HG02759 (cell line): Measurements from ENCODE around the gene TMEM38A.
"Not testable (repeated sequence)": the region's sequence is repeated elsewhere in the genome, so short reads cannot be mapped to it uniquely, and the experiment has no call there.

Experiments
- ATAC-seq: cut with Tn5 transposase; IDR thresholded peaks from one replicate; pipeline ENCODE4 v1.9.1; 2021; ENCODE audit warnings: mild to moderate bottlenecking, moderate library complexity; ENCODE audit not compliant: unreplicated experiment

TMEM38A gene

GRCh38 chr19:16673839-16674238 lies 12.9 kb downstream of the TMEM38A start:
- ATAC-seq = not testable (repeated sequence)

GRCh38 chr19:16676101-16676798 lies 15.3 kb downstream of the TMEM38A start:
- no peak for ATAC-seq

GRCh38 chr19:16677055-16677454 lies 16.1 kb downstream of the TMEM38A start:
- no peak for ATAC-seq

GRCh38 chr19:16678498-16678897 lies 17.6 kb downstream of the TMEM38A start:
- no peak for ATAC-seq

DNA sequence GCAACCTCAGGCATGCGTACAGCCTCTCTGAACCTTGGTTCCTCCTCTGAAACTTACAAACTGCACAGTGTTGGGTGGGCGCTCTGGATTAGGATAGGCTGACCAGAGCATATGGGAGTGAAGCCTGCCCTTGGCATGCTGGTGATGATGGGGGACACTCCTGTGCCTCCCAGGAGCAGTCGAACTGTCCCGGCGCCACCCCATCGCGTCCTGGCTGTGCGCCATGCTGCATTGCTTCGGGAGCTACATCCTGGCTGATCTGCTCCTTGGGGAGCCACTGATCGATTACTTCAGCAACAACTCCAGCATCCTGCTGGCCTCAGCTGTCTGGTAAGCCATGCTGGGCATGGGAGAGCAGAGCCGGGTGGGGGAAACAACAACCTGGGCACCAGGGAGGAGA lies 18.9 kb downstream of the TMEM38A start:
- no peak for ATAC-seq

- no peak for ATAC-seq
Observed at GRCh38 chr19:16682539-16682938, 21.6 kb downstream of the TMEM38A start.

DNA sequence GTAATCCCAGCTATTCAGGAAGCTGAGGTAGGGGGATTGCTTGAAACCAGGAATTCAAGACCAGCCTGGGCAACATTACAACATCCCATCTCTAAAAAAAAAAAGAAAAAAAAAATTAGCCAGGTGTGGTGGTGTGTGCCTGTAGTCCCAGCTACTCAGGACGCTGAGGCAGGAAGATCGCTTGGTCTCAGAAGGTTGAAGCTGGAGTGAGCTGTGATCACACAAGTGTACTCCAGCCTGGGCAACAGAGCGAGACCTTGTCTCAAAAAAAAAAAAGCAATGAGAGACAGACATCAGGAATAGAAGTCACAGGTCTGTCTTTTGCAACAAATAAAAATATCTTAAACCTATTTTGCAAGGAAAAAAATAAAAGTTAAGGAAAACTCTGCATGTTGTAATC lies 23.3 kb downstream of the TMEM38A start:
- ATAC-seq = no peak

DNA sequence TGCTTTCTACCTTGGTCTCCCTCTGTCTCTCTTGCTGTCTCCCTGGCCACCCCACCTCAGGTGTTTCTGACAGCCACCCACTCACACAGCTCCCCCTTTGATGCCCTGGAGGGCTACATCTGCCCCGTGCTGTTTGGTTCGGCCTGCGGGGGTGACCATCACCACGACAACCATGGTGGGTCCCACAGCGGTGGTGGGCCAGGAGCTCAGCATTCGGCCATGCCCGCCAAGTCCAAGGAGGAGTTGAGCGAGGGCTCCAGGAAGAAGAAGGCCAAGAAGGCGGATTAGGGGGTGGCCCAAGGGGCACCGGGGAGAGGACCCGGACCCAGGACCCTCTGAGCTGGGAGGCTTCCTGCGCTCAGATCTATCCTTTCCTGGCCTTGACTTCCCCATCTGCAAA lies 27.1 kb downstream of the TMEM38A start:
- ATAC-seq = no peak

- ATAC-seq = no peak
Observed at GRCh38 chr19:16698914-16699313, 38.0 kb downstream of the TMEM38A start.

GRCh38 chr19:16702123-16702522 lies 41.2 kb downstream of the TMEM38A start:
- no peak for ATAC-seq

DNA sequence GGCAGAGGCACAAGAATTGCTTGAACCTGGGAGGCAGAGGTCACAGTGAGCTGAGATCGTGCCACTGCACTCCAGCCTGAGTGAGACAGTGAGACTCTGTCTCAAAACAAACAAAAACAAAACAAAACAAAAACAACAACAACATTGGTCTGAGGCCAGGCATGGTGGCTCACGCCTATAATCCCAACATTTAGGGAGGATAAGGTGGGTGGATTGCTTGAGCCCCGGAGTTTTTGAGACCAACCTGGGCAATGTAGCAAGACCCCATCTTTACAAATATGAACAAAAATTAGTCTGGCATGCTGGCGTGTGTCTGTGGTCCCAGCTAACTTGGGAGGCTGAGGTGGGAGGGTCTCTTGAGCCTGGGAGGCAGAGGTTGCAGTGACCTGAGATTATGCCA lies 42.7 kb downstream of the TMEM38A start:
- no peak for ATAC-seq

GRCh38 chr19:16710870-16711269 lies 49.9 kb downstream of the TMEM38A start:
- ATAC-seq = not testable (repeated sequence)

GRCh38 chr19:16712295-16712694 lies 51.4 kb downstream of the TMEM38A start:
- ATAC-seq = not testable (repeated sequence)

DNA sequence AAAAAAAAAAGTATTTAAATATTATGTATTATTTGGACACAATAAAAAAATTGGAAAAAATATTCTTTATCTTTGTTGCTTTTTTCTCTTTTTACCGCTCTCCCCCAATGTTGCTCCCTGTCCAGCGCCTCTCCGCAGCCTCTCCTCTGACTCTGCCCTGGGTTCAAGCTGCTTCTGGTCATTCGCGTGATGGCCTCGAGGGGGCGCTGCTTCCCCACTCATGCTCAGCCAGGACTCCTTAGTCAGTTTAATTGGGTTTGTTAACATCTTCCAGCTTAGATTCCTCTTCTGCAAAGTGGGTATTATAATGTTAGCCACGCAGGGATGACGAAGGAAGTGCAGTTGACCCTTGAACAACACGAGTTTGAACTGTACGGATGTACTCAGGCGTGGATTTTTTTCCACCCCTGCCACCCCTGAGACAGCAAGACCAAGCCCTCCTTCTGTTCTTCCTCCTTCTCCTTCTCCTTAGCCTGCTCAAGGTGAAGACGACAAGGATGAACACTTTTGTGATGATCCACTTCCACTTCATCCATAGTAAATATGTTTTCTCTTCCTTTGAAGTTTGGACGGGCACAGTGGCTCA lies 53.9 kb downstream of the TMEM38A start:
- no peak for ATAC-seq

GRCh38 chr19:16715611-16716010 lies 54.7 kb downstream of the TMEM38A start:
- no peak for ATAC-seq

- no peak for ATAC-seq
Observed at GRCh38 chr19:16721051-16721450, 60.1 kb downstream of the TMEM38A start.

DNA sequence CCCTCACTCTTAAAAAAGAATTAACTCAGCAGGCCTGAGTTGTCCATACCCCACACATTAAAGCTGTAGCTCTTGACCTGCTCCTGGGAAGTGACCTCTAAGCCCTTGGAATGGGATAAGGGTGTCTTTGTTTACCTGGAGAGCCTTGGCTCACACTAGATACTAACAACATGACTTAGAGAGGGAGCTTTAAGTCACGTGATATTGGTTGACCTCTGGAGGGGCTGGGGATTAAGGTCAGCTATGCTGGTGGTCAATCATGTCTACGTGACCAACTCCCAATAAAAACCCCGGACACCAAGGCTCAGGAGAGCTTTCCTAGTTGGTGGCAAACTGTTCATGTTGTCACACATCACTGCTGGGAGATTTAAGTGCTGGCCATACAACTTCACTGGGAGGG lies 61.7 kb downstream of the TMEM38A start:
- no peak for ATAC-seq

DNA sequence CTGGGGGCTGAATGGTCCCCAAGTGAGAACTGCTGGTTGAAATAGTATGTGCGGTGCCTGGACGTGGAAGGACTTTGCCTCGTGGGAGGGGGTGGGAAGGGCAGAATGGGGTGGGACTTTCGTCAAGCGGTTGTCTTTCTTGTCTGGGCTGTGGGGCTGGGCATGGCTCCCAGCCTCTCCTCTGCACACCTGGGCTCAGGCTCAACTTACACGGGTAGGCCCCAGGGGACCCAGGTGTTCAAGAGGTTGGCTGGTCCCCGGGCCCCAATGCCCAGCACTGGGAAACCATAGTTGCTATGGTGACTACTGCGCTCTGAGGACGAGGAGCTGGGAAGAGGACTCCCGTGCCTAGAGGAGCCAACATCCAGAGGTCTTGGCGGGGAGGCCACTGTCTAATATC lies 66.0 kb downstream of the TMEM38A start:
- ATAC-seq = no peak

DNA sequence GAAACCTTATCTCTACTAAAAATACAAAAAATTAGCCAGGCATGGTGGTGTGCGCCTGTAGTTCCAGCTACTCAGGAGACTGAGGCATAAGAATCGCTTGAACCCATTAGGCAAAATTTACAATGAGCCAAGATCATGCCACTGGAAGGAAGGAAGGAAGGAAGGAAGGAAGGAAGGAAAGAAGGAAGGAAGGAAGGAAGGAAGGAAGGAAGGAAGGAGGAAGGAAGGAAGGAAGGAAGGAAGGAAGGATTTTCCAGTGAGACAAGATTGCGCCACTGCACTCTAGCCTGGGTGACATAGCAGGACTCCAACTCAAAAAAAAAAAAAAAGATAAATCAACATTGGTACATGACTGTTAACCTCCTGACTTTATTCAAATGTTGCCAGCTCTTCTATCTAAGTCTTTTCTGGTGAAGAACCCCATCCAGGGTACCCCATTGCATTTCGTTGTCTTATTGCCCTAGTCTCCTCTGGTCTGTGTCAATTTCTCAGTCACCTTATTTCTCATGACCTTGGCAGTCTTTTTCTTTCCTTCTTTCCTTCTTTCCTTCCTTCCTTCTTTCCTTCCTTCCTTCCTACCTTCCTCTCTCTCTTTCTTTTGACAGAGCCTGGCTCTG lies 74.8 kb downstream of the TMEM38A start:
- not testable (repeated sequence) for ATAC-seq

- ATAC-seq = no peak
Observed at GRCh38 chr19:16736709-16737108, 75.8 kb downstream of the TMEM38A start.

DNA sequence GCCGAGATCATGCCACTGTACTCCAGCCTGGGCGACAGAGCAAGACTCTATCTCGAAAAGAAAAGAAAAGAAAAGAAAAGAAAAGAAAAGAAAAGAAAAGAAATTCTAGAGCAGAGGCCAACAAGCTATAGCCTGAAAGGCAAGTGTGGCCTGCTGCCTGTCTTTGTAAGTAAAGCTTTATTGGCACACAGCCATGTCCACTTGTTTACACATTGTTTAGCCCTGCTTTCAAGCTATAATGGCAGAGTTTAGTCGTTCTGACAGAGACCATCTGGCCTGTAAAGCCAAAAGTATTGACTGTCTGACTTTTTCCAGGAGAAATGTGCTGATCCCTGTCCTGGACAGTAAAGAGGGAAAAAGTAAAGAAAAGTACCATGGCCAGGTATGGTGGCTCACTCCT lies 77.0 kb downstream of the TMEM38A start:
- ATAC-seq = no peak

GRCh38 chr19:16739546-16739945 lies 78.6 kb downstream of the TMEM38A start:
- ATAC-seq = no peak
